CD4-positive, alpha-beta T cell treated with Interleukin-21 for 1 hour (primary cell): ENCODE results near the gene ABHD12.
"Not testable (repeated sequence)": the region's sequence is repeated elsewhere in the genome, so short reads cannot be mapped to it uniquely, and the experiment has no call there.

Experiments used
- DNase-seq: peaks from one replicate; pipeline ENCODE4 v3.0.0-alpha.2; 2020

ABHD12 gene

DNA sequence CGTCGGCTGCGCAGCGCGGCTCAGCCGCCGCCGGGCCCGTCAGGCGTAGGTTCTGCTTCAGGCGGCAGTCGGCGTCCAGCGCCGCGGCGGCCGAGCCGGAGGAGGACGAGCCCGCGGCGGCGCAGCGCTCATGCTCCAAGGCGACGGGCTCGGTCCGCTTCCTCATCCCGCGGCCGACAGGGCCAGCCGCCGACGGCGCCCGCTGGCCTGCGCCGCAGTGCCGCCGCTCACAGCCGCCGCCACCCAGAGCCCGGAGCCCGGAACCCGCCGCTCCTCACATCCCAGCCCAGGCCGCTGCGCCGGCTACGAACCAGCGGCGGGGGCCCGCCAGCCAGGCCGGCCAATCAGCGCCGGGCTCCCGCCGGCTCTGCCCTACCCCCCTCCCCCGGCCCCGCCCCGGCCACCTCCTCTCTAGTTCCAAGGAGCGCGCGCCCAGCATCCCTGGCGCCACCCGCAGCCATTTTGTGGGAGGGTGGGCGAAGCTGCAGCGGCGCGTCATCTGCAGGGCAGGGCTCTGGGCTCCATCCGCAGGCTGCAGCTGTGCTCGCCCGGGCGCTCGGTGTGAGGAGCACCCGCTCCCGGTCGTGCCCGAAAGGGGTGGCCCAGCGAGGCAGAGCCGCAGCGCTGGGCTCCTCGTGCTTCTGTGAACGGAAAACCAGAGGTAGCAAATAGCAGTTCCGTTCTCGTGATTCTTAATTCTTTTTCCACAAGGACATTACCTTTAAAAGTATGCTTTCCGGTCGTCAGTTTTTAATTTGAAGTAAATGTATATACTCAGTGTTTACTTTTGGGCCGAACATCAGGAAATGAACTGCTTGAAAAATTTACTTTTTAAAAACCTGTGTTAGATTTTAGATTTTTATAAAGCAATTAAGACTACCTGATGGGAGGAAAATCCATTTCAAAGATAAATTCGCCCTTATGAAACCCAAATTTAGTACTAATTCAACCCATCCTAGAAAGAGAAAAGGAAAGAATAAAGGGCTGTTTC, at the start of gene ABHD12:
Gene ABHD12, minus strand, starts transcription at position 298 of the 991 bp plus-strand sequence. Its CDS starts 132 bp downstream, at position 166.
- peak; percentile 95 for DNase-seq

DNA sequence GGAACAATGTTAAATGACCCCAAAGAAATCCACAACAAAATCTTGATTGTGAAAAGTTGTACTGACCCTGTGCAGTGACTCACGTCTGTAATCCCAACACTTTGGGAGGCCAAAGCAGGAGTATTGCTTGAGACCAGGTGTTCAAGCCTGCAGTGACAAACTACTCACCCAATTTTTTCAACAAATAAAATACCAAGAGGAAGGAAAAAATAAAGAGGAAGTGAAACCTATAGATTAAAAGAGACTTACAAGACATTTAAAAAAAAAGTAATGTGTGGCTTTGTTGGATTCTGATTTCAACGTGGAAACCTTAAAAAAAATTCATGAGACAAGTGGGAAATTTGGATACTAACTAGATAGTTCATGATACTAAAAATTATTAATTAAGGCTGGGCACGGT, 48.7 kb upstream of the ABHD12 start:
- no peak for DNase-seq

- no peak for DNase-seq
These were observed 46.5 kb upstream of the ABHD12 start for GRCh38 chr20:25437153-25437581.

- no peak for DNase-seq
These were observed 33.9 kb upstream of the ABHD12 start for GRCh38 chr20:25424536-25424935.

DNA sequence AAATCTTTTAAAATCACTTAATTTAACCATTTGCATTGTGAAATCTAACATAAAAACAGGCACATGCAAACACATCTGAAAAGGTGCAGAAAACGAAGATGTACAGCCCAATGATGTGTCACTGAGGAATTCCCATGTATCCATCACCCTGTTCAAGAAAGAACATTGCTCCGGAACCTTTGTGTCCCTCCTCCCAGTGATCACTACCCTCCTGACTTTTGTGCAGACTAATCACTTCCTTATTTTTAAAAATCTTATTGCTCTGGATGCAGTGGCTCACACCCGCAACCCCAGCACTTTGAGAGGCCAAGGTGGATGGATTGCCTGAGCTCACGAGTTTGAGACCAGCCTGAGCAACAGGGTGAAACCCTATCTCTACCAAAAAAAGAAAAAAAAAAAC, 31.4 kb upstream of the ABHD12 start:
- DNase-seq = no peak

DNA sequence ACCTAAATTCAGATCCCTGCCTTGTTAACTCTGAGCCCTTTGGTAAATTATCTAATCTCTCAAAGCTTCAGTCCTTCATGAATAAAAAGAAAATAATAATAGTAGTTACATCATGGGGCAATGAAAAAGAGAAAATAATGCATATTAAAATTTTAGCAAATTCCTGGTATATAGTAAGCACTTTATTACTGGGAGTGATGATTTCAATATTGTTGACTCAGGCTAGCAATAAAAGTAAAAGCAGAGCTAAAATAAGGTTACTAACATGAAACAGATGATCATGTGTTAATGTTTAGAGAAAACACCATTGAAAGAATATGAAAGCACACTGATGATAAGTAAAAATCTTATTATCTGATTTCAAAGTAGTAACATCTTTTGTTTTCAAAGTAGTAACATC, 30.5 kb upstream of the ABHD12 start:
- DNase-seq = no peak

DNA sequence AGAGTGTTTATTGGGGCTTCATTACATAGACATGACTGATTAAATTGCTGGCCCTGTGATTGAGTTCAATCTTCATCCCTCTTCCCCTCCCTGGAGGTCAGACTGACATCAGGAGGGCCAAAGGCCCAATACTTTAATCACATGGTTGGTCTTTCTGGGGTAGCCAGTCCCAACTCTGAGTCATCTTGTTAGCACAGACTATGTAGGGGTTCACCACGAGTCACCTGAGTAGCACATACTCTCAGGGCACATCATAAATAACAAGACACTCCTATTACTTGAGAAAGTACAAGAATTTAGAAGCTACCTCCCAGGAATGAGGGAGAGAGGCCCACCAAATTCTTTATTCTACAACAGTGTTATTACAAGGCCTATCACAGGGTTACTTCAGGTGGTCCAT, 28.1 kb upstream of the ABHD12 start:
- DNase-seq = no peak

DNA sequence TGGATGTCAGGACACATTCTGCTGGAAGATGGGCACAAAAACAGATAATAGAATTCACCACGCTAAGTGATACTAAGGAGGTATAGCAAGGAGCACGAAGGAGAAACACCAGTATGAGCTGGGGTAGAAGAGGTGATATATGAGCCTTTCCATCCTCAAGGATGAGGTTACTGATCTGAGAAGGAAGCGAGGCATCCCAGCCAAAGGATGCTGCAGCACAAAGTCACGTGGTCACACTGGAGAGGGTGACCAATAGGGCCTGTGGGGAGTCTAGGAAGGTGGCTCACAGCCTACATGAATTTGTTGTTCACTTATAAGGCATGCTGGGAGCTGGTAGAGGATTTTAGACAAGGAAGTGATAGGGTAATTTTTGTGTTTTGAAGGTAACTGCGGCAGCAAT, 18.3 kb upstream of the ABHD12 start:
- no peak for DNase-seq

- DNase-seq = no peak
These were observed 17.5 kb upstream of the ABHD12 start for GRCh38 chr20:25408170-25408547.

GRCh38 chr20:25407311-25408169, 16.9 kb upstream of the ABHD12 start, which contains the start of gene GINS1:
Gene GINS1, plus strand, starts transcription at chr20:25407673. Its CDS starts 148 bp downstream, at chr20:25407821.
- peak; percentile 82 for DNase-seq

DNA sequence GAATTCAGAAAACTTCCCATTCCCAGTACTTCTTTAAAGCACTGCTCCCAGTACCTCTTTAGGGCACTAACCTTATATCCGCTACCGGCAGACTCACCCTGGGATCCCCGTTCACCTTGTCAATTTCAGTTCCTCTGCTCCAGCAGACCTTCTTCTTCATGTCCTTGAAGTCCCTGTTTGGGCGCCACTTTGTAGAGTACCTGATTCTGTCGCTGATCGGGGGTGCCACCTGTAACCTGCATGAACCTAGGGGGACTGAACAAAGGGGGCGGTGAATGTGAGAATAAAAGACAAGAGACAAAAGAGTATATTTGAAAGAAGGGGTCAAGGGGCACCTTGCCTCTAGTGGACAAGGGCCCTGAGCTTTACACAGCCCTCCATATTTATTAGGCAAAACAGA, 11.9 kb upstream of the ABHD12 start:
- no peak for DNase-seq

GRCh38 chr20:25400291-25400732, 9.7 kb upstream of the ABHD12 start:
- DNase-seq = not testable (repeated sequence)

- peak; percentile 68 for DNase-seq
These were observed 8.4 kb upstream of the ABHD12 start for GRCh38 chr20:25399037-25399430.

- DNase-seq = no peak
These were observed 7.9 kb upstream of the ABHD12 start for GRCh38 chr20:25398376-25399036.

GRCh38 chr20:25397821-25398220, 7.2 kb upstream of the ABHD12 start:
- DNase-seq = no peak

DNA sequence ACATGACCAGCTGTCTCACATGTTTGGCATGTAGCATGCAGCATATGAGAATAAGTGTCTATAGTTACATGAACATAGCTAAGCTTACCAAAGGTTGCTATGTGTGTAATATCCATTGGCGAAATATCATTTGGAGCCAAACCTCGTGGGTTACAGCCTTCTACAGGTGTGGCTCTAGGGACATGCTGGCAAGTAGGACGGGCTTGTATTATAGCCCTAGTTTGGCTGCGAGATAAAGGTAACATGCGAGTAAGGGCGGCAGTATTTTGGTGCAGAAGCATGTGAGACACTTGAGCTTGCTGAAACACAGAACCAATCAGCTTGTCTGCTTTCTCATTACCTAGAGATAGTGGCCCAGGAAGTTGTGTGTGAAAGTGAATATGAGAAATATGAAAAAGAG, 6.5 kb upstream of the ABHD12 start:
- no peak for DNase-seq

DNA sequence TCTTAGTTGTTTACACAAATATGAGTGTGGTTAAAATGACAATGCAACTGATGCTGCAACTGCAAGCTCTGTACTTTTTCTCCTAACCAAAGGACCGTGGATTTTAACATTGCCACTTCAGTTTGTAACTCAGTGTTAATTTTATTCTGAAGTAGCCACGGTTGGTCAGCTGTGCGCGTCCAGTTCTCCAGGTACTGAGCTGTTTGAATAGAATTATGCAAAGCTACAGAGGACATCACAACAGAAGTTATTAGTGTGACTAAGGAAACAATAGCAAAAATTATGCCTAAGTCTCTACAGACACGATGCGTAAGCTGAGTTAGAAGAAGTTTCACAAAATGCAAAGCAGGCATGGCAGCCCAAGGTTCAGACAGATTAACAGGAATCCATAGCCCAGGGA, 4.4 kb upstream of the ABHD12 start:
- no peak for DNase-seq

DNA sequence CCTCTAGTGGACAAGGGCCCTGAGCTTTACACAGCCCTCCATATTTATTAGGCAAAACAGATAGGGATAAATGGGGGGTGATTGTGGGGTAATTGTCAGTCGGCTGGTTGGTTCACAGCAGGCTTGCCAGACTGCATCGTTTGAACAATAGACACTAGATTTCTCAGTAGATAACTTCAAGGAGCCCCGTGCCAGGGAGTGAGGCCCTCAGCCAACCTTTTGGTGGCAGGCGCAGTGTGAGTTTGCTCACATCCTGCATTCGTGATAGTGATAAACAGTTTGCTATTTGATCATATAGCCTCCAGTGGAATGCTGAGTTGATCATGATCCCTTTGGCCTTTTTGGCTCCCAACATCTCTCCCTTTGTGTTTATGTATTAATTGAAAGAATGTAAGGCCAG, 3.6 kb upstream of the ABHD12 start:
- DNase-seq = no peak

DNA sequence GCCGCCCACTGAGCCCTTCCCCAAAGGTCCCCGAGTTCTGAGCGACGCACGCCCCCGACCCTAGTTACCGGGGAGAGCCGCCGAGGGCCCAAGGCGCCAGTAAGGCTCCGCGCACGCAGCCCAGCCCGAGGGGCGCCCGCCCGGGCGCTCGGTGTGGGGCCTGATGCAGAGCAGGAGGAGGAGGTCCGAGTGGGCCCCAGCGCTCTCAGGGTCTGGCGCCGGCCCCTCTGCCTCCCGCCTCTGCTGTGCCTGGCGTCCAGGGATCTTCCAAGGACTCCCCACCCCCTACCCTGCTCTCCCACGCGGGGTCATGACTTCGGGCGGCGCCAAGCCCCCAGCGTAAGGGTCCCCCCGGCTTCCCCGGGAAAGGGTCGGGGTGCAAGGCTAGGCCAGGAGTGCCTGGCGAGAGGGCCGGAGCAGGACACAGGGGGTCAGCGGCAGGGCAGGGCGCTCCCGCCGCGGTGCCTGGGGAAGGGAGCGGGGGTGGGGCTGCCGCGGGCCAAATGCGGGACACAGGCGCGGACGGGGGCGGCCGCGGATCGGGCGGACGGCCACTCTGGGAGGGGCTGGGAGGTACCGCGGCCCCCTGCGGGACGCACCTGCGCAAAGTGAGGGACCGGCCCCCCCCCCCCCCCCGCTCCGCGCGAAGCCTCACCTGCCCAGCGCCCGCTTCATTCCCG, 637 bp downstream of the ABHD12 start:
- peak; percentile 4 for DNase-seq

DNA sequence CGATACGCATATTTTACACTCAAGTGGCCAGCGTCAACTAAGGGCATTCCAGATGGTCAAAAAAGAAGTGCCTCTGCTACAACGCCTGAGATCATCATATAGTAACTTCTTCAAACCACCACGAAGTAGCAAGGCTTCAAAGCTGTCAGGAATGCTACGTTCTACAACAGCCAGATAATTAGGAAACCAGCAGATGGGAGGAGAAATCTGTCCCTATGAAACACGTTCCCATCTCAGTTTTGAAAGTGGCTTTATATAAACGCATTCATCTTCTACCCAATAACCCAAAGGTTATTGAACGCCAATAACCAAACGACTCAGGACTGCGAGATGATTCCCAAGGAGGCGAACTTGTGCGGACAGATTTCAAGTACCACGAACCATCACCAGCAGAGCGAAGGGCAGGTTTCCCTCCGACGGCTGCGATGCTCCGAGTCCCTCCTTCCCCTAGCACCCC, 1.2 kb downstream of the ABHD12 start:
- DNase-seq = no peak

DNA sequence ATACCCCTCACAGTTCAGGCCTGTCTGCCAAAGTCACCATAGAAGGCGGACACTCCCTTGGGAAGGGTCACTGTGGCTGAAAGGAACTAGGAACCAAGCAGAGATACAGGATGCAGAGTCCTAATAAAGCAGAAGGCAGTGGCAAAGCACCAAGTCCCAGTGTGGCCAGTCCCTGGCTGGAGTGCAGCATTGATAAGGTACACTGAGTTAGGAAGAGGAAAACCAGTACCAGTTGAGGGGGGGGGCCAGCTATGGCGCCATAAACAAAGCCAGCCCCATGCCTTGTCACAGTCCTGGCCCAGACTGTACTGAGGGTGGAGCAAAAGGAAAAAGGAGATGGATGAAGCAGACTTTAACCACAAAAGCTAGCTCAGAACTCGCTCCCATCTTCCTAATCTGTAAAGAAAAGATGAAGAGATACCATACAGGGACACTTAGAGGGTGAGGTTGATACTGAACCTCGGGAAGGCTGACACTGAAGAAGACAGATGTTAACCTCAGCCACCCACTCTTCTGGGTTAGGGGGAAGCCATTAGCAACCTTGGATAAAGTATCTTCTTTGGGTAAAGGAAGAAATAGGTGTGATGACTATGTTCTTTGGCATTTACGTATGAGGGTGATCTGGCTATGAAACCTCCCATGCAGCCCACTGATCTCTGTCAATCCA, 7.8 kb downstream of the ABHD12 start:
- DNase-seq = no peak
